ENCODE measurements around the gene NLRP1. TPM values are rescaled to one million over a fixed set of nuclear protein-coding genes. Genes with fewer than 3 reads are reported as not detected.

NLRP1 gene
- total and polyA plus RNA-seq, 2 of the 13 experiments (the other 11 are each of a cell fraction or from before 2014, with no cell fraction given): 3.4 to 3.7 TPM

DNA sequence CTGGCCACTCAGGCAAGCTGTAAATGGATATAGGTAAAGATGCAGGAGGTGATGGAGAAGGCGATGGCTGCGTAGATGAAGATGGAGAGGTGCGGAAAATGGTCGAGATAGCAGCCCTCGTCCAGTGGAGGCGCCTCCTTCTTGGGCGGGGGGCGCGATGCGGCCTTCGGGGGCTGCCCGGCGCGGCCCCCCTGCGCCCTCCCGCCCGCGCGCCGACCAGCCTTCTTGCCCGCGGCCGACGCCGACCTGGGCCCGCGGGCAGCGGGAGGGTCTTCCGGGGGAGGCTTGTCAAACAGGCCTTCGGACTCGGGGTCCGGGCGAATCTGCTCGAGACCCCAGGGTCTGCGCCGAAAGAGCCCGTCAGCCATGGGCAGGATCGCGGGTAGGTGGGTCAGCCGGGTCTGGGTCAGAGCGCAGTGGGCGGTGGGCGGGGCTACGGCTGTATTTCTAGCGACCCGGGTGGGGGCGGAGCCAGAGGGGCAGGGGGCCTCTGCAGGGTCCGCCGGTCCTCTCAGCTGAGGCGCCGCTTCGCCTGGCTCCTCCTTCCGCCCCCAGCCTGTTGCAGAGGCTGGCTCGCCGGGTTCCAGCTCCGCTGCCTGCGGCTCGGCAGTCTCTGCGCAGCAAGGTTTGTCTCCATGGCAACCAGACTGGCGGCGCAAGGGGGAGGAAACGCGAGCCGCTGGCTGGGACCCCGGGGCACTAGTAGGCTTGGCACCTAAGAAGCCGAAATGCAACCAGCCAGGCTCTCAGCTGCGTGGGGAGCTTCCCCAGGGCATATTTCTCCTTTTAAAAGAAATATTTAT is 83.5 kb downstream of the NLRP1 start (continued):
- TF ChIP-seq ZBTB40 (IDR thresholded peaks at IDR 0.05): no peak
- TF ChIP-seq ZBTB40 (CRISPR knock-in tag; IDR thresholded peaks at IDR 0.05): peak; percentile 50; the same call in 1 of the 2 replicates
- peak; percentile 22 to 88; a peak in 2 of 4 replicates for TF ChIP-seq POLR2A (IDR thresholded peaks at IDR 0.05; ENCODE audit: insufficient read depth in 1 of 2, low read depth in 2 of 2, low read length in 2 of 2)
- no peak for TF ChIP-seq ZNF138 (CRISPR knock-in tag; IDR thresholded peaks at IDR 0.05; ENCODE audit: low read depth)
- no peak for TF ChIP-seq KAT2B (IDR thresholded peaks at IDR 0.05; ENCODE audit: borderline replicate concordance, low read depth, low read length)
- TF ChIP-seq ZSCAN30 (CRISPR knock-in tag; IDR thresholded peaks at IDR 0.05): no peak
- TF ChIP-seq ZFYVE20 (CRISPR knock-in tag; IDR thresholded peaks at IDR 0.05; ENCODE audit: borderline replicate concordance, low read depth): no peak
- TF ChIP-seq MXD3 (CRISPR knock-in tag; IDR thresholded peaks at IDR 0.05): no peak
- TF ChIP-seq TCF7L2 (IDR thresholded peaks at IDR 0.05; ENCODE audit: low read depth, low read length): no peak
- no peak for TF ChIP-seq FOXJ3 (CRISPR knock-in tag; IDR thresholded peaks at IDR 0.05; ENCODE audit: borderline replicate concordance)
- no peak for TF ChIP-seq HMG20A (CRISPR knock-in tag; IDR thresholded peaks at IDR 0.05; ENCODE audit: borderline replicate concordance)
- peak; percentile 93 for TF ChIP-seq NAIF1 (CRISPR knock-in tag; IDR thresholded peaks at IDR 0.05; ENCODE audit: borderline replicate concordance)
- TF ChIP-seq RBFOX2 (IDR thresholded peaks at IDR 0.05; ENCODE audit: low read depth, low read length): peak; percentile 66
- no peak for TF ChIP-seq ZNF34 (CRISPR knock-in tag; IDR thresholded peaks at IDR 0.05; ENCODE audit: borderline replicate concordance)
- no peak for TF ChIP-seq HDAC6 (IDR thresholded peaks at IDR 0.05; ENCODE audit: low read depth, low read length)
- TF ChIP-seq, protein P1, sequence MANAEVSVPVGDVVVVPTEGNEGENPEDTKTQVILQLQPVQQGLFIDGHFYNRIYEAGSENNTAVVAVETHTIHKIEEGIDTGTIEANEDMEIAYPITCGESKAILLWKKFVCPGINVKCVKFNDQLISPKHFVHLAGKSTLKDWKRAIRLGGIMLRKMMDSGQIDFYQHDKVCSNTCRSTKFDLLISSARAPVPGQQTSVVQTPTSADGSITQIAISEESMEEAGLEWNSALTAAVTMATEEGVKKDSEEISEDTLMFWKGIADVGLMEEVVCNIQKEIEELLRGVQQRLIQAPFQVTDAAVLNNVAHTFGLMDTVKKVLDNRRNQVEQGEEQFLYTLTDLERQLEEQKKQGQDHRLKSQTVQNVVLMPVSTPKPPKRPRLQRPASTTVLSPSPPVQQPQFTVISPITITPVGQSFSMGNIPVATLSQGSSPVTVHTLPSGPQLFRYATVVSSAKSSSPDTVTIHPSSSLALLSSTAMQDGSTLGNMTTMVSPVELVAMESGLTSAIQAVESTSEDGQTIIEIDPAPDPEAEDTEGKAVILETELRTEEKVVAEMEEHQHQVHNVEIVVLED (CRISPR knock-in tag; IDR thresholded peaks at IDR 0.05; ENCODE audit: borderline replicate concordance): 0 out of 2 replicates have a peak, but pooled peaks have one; percentile 39
- TF ChIP-seq, protein P2, sequence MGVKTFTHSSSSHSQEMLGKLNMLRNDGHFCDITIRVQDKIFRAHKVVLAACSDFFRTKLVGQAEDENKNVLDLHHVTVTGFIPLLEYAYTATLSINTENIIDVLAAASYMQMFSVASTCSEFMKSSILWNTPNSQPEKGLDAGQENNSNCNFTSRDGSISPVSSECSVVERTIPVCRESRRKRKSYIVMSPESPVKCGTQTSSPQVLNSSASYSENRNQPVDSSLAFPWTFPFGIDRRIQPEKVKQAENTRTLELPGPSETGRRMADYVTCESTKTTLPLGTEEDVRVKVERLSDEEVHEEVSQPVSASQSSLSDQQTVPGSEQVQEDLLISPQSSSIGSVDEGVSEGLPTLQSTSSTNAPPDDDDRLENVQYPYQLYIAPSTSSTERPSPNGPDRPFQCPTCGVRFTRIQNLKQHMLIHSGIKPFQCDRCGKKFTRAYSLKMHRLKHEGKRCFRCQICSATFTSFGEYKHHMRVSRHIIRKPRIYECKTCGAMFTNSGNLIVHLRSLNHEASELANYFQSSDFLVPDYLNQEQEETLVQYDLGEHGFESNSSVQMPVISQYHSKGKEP (CRISPR knock-in tag; IDR thresholded peaks at IDR 0.05): no peak

All from HepG2 (cell line).